ENCODE measurements around the gene RELT.

- TF ChIP-seq CTCF (conservative IDR thresholded peaks at IDR 0.05) (no peak), EZH2 (IDR thresholded peaks at IDR 0.05; ENCODE audit: low read depth) (no peak)
These were observed 49.0 kb upstream of the RELT start for GRCh38 chr11:73326929-73327811.
